ENCODE measurements around the gene CARS2.
"Not testable (repeated sequence)": the region's sequence is repeated elsewhere in the genome, so short reads cannot be mapped to it uniquely, and the experiment has no call there.

Gene CARS2, protein sequence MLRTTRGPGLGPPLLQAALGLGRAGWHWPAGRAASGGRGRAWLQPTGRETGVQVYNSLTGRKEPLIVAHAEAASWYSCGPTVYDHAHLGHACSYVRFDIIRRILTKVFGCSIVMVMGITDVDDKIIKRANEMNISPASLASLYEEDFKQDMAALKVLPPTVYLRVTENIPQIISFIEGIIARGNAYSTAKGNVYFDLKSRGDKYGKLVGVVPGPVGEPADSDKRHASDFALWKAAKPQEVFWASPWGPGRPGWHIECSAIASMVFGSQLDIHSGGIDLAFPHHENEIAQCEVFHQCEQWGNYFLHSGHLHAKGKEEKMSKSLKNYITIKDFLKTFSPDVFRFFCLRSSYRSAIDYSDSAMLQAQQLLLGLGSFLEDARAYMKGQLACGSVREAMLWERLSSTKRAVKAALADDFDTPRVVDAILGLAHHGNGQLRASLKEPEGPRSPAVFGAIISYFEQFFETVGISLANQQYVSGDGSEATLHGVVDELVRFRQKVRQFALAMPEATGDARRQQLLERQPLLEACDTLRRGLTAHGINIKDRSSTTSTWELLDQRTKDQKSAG

DNA sequence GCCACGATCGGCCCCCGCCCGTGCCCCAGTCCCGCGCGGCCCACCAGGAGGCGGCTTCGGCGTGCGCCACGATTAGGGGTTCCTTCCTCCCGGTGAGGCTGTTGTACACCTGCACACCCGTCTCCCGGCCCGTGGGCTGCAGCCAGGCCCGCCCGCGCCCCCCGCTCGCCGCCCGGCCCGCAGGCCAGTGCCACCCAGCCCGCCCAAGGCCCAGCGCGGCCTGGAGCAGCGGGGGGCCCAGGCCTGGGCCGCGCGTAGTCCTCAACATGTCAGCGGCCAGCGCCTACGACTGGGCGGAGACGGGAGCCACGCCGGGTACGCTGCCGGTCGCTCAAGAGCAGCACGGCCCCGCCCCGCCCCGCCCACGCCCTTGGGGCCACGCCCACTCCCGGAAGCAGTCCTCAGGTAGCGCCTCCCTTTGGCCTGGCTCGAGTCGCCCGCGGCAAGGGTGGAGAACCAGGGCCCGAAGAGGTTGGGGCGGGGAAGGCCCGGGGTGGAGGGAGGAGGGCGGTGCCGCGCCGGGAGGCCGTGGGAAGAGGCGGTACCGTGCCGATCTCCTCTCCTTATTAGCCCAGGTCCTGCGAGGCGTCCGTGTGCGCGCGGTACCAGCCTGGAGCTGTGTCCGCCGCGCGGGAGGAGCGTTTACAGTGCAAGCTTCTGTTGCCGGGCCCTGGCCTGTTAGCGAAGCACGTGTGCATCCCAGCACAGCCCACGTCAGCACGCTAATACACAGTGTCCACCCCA lies at the start of gene CARS2:
Gene CARS2, minus strand, starts transcription at position 291 of the 744 bp plus-strand sequence. Its CDS starts 23 bp downstream, at position 268.
- peak; percentile 89 for DNase-seq

GRCh38 chr13:110748271-110748670 lies 42.4 kb upstream of the CARS2 start:
- DNase-seq: no peak

GRCh38 chr13:110746438-110746837 lies 40.5 kb upstream of the CARS2 start:
- no peak for DNase-seq

DNA sequence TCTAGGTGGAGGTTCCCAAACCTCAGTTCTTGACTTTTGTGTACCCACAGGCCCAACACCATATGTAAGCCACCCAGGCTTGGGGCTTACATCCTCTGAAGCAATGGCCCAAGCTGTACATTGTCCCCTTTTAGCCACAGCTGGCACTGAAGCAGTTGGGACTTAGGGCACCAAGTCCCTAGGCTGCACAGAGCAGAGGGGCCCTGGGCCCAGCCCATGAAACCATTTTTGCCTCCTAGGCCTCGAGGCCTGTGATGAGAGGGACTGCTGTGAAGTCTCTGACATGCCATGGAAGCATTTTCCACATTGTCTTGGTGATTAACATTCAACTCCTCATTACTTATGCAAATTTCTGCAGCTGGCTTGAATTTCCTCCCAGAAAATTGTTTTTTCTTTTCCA lies 37.8 kb upstream of the CARS2 start:
- DNase-seq: no peak

GRCh38 chr13:110737555-110737954 lies 31.6 kb upstream of the CARS2 start:
- DNase-seq: no peak

DNA sequence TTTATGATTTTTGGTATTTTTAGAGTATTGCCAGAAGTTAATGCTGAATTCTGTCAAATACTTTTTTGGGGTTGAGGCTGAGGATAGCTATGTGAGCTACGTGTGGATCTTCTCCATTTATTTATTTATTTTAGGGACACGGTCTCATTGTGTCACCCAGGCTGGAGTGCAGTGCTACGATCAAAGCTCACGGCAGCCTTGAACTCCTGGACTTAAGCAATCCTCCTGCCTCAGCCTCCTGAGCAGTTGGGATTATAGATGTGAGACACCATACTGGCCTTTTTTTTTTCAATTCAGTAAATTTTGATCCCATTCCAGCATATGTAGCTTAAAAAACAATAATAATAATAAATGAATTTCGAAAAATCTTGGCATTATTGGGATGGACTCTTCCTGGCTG lies 28.6 kb upstream of the CARS2 start:
- DNase-seq: no peak

DNA sequence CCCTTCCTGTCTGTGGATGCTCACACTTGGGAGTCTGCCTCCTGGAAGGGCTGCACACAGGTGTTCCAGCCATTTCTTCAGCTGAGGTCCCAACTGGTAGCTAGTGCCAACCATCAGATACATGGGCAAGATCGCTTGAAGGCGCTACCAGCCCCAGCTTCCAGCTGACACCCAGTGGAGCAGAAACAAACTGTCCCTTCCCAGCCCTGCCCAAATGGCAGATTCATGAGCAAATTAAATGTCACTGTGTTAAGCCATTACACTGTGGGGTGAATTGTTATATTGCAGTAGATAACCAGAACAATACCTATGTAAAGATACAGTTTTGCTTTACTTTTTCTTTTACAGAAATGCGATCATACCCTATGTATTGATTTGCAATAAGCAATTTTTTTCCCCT lies 25.2 kb upstream of the CARS2 start:
- DNase-seq: no peak

DNA sequence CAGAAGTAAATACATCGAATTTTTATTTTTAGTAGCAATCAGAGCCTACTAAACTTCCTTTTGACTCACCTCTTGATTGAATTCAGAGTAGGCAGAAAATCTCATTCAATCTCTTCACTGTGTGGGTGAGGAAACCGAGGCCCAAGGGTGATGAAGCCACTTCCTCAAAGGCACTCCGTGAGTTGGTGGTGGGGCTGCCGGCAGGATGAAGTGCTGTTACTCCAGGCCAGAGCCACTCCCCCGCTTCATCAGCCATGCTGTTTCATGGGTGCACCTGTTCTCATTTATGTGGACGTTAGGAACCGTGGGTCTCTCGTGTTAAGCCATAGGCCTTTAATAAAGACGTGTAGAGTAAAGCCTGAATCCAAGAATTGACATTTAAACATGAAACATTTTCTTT lies 20.8 kb upstream of the CARS2 start:
- DNase-seq: no peak

DNA sequence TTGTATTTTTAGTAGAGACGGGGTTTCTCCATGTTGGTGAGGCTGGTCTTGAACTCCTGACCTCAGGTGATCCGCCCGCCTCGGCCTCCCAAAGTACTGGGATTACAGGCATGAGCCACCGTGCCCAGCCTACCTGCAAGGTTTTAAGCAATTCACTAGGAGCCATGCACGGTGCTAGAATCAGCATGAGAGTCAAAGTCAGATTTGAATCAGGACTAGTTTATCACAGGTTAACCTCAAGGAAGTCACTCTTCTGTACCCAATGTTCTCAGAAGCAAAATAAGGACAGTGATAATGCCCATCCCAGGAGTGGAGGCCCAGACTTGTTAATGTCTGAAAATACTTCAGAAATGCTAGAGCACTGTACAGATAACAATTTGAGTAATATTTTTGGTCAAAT lies 20.2 kb upstream of the CARS2 start:
- DNase-seq: not testable (repeated sequence)

DNA sequence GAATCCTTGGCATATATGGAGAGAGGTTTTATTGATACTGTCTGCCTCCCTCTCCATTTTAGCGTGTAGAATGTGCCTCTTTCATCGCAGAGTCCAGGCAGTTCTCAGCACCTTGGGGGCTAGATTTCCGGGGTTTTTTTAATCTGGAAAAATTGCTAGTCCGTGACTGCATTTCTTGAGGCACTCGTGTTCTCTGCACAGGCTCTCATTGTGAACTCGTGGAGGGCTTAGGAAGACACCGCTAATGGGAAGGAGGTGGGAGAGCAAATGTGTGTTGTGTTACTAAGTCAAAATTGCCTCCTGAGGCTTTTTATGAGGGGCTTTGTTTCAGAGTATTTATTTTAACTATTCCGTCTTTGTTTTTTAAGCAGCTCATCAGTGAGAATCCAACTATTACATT lies 17.7 kb upstream of the CARS2 start:
- DNase-seq: no peak

GRCh38 chr13:110722971-110723370 lies 17.1 kb upstream of the CARS2 start:
- no peak for DNase-seq

DNA sequence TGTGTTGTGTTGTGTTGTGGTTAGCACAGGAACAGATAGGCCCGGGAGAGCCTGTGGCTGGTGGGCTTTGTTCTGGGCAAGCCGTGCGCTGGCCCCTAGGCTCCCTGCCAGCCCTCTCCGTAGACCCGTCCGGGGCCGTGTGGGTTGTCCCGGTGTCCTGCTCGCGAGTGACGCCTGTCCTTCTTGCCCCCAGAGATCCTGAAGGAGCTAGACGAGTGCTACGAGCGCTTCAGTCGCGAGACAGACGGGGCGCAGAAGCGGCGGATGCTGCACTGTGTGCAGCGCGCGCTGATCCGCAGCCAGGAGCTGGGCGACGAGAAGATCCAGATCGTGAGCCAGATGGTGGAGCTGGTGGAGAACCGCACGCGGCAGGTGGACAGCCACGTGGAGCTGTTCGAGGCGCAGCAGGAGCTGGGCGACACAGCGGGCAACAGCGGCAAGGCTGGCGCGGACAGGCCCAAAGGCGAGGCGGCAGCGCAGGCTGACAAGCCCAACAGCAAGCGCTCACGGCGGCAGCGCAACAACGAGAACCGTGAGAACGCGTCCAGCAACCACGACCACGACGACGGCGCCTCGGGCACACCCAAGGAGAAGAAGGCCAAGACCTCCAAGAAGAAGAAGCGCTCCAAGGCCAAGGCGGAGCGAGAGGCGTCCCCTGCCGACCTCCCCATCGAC lies 13.3 kb upstream of the CARS2 start:
- DNase-seq: no peak

- DNase-seq: no peak
These were observed 10.3 kb upstream of the CARS2 start for GRCh38 chr13:110716247-110716515.

DNA sequence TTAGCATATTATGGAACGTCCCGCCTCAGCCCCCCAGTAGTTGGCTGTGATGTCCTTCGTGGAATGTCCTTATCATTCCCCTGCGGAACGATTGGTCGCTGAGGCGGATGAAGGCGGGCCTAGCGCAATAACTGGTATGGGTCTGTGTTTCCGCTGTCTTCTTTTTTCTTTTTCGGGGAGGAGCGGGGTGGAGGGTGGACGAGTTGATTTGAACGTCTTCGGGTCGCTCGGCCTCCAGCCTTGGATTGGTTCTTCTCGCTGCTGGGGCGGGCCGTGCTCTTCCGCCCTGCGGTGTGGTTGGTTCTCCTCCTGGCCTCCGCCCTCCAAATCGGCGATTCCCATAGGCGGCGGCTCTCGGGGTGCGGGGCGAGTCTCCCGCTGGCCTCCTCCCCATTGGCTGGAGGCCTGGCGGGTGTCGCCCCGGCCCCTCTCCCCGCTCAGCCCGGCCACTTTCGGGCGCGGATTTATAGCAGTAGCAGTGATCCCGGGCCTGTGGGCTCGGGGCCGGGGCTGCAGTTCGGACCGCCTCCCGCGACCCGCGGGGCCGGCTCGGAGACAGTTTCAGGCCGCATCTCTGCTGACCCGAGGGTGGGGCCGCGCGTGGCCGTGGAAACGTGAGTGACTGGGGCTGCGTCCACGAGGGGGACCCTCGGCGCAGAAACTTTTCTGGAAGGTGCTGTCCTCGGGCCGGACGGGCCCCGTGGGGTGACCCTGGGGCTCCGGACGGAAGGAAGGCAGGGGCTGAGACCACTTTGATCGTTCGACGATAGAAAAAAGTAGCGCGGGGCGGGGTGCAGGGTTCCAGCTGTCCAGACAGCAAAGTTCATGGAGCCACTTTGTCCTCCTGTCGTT lies 9.7 kb upstream of the CARS2 start:
- peak; percentile 99 for DNase-seq

DNA sequence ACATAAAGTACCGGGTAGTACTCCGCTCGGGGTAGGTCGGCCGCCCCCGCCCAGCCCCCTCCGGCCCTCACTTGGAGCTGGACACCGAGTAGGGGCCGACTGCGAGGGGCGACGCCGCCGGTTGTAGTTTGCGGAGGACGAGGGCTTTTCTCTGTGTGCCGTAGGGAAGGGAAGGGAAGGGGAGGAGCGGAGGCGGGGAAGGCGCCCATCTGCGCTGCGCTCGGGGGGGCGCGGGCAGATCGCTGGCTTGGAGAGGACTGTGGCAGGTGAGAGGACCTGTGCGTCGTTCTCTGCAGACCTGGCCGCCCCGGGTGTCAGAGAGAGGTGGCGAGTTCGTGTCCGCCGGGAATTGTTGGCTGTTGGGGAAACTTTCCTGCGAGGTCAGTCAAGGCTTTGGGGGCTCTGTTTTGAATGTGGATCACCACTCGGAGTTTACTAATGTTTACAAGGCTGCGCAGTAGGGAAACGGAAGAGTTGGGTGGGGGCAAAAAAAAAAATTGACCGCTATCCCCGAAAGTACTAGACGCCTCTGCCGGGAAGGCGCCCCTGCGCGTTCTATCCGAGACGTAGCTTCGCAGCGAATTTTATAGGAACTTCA lies 9.0 kb upstream of the CARS2 start:
- no peak for DNase-seq

DNA sequence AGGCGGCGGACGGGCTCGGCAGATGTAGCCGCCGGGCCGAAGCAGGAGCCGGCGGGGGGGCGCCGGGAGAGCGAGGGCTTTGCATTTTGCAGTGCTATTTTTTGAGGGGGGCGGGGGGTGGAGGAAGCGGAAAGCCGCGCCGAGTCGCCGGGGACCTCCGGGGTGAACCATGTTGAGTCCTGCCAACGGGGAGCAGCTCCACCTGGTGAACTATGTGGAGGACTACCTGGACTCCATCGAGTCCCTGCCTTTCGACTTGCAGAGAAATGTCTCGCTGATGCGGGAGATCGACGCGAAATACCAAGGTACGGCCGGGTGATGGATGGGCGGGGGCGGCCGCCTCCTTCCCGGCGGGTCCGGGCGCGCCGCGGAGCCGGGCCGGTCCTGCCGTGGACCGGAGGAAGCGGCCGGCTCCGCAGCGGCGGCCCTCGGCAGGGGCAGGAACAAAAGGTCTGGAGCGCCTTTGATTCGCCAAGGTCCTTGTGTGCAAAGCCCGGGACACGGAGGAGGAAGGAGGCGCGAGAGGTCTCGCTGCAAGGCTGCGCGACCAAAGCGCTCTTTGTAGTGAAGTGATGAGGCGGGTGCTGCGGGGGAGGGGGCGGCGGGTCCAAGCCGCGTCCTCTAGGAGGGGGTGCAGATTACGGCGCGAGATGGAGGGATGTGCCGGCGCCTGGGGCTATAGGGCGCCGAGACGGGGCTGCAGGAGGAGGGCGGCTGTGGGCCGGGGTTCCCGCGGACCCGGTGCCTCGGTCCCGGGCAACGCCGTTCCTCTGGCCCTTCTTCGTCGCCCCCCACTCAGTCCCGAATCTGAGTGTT lies 8.3 kb upstream of the CARS2 start:
- no peak for DNase-seq

- DNase-seq: no peak
These were observed 7.7 kb upstream of the CARS2 start, which contains the start of gene ING1 for GRCh38 chr13:110713642-110713952. ING1 (plus strand) TSS chr13:110713700; CDS start chr13:110714150, 450 bp downstream.

DNA sequence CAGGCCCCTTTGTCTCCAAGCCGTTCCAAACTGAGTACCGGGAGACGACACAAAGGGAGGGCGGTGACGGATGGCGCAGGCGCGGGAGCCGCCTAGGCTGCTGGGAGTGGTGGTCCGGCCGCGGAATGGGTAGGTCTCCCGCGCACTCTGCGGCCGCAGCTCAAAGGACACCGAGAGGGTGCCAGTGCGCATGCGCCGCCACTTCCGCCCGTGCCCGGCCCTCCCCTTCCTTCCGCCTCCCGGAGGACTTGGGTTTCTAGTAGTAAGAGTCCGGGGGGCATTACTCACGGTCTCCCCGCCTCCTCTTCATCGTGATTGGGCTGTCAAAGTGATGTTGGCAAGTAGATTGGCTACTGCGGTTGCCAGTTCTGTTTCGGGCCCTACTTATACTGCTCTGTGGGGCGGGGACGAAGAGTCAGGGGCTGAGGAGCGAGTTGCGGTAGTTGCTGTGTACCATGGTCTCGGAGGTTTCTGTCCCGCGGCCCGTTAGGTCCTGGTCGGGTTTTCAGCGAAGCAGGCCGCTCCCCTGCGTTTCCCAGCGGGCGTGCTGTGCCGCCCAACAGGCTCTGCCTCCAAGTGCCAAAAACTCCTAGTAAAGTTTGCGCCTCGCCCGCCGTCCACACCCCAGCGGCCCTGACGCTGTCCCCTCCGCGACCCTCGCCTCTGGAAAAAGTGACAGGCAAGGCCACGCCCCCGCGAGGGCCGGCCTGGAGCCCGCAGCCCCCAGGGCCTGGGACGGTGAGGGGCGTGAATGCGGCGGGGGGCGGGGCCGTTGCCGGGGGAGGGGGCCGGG lies 7.1 kb upstream of the CARS2 start:
- peak; percentile 92 to 94 for DNase-seq

DNA sequence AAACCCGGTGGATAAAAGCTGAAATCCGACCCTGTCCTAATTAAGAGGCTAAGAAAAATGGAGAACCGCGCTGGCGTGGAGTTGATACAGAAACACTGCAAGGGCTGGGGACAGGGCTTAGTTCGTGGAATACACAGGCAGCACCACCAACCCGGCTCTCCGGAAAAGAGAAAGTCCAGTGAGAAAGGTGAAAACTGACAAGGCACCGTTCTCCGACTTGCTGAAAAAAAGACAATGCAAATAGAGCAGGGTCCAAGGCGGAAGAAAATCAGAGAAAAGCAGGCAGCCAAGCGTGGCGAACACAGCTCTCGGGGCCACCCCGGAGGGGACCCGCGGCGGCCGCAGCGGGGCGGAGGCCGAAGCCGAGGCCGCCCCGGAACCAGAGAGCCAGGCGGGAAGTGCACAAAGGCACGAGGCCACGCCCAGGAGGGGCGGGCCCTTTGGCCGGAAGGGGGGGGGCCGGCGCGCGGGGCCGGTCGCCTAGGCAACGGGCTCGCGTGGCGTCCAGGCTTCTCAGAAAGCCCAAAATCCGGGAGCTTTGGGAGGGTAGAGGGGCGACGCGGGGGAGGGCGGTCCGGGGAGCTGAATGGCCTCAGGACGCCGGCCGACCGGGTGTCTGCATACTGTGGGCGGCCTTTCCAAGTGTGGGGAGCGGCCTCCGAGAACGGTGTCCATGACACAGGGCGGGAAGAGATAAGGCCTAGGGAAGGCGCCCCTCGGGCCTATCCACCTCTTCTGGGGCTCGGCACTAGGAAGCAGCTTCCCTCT lies 6.3 kb upstream of the CARS2 start:
- peak; percentile 27 to 29 for DNase-seq

All from cerebellar nuclear complex (tissue), 1 donor.